ENCODE data around the gene SETD2. TPM values are rescaled to one million over a fixed set of nuclear protein-coding genes. Genes with fewer than 3 reads are reported as not detected.

Gene SETD2
- total and polyA plus RNA-seq, 2 donors from 2014 or later, result 10.5 to 49.9 TPM

GRCh38 chr3:47204875-47205274, 41.0 kb upstream of the SETD2 start:
- Histone ChIP-seq H3K4me3 (ENCODE audit: low read length in 3 of 3) (no peak overlapping the region), H3K9me3 (ENCODE audit: control insufficient read depth in 2 of 3, insufficient read depth in 1 of 3, low read length in 3 of 3) (no peaks in the 10 kb centered on the region), H3K36me3 (ENCODE audit: control insufficient read depth in 2 of 3, insufficient read depth in 3 of 3, low read length in 3 of 3) (no peaks in the 10 kb centered on the region), H3K27me3 (ENCODE audit: control insufficient read depth, insufficient read depth, low read length) (no peaks in the 10 kb centered on the region), H3K27ac (ENCODE audit: low read depth in 2 of 2, low read length in 2 of 2) (no peak overlapping the region), H3K4me1 (ENCODE audit: control insufficient read depth in 2 of 3, insufficient read depth in 2 of 3, low read depth in 1 of 3, low read length in 3 of 3) (no peaks in the 10 kb centered on the region), H3K9ac (ENCODE audit: low read length in 3 of 3) (no peak overlapping the region)
- intact Hi-C loops (cut with DNase I), result no loop called here
- FAIRE-seq (no peak), DNase-seq (no peak)
- no peak for TF ChIP-seq CTCF (IDR thresholded peaks at IDR 0.05; ENCODE audit: borderline replicate concordance, extremely low read depth, insufficient read depth)

- Histone ChIP-seq H3K4me1 (ENCODE audit: control insufficient read depth in 2 of 3, insufficient read depth in 2 of 3, low read depth in 1 of 3, low read length in 3 of 3) (no peaks in the 10 kb centered on the region), H3K9ac (ENCODE audit: low read length in 3 of 3) (no peak overlapping the region), H3K4me3 (ENCODE audit: low read length in 3 of 3) (no peak overlapping the region), H3K36me3 (ENCODE audit: control insufficient read depth in 2 of 3, insufficient read depth in 3 of 3, low read length in 3 of 3) (no peaks in the 10 kb centered on the region), H3K27ac (ENCODE audit: low read depth in 2 of 2, low read length in 2 of 2) (no peak overlapping the region), H3K27me3 (ENCODE audit: control insufficient read depth, insufficient read depth, low read length) (no peaks in the 10 kb centered on the region), H3K9me3 (ENCODE audit: control insufficient read depth in 2 of 3, insufficient read depth in 1 of 3, low read length in 3 of 3) (no peaks in the 10 kb centered on the region)
- FAIRE-seq (no peak), DNase-seq (no peak)
- intact Hi-C loops (cut with DNase I), result no loop called here
- TF ChIP-seq CTCF (IDR thresholded peaks at IDR 0.05; ENCODE audit: borderline replicate concordance, extremely low read depth, insufficient read depth), result no peak
Observed at GRCh38 chr3:47202542-47202941, 38.6 kb upstream of the SETD2 start.

GRCh38 chr3:47197287-47197686, 33.4 kb upstream of the SETD2 start:
- TF ChIP-seq CTCF (IDR thresholded peaks at IDR 0.05; ENCODE audit: borderline replicate concordance, extremely low read depth, insufficient read depth), result no peak
- H3K27ac ChIP-seq (ENCODE audit: low read depth in 2 of 2, low read length in 2 of 2), result no peak overlapping the region
- no peaks in the 10 kb centered on the region for H3K36me3 ChIP-seq (ENCODE audit: control insufficient read depth in 2 of 3, insufficient read depth in 3 of 3, low read length in 3 of 3)
- no peak overlapping the region for H3K9ac ChIP-seq (ENCODE audit: low read length in 3 of 3)
- DNase-seq (peak in 1 of 5 donors; percentile 5), FAIRE-seq (no peak)
- H3K4me3 ChIP-seq (ENCODE audit: low read length in 3 of 3), result no peak overlapping the region
- intact Hi-C loops (cut with DNase I), result no loop called here
- no peaks in the 10 kb centered on the region for H3K4me1 ChIP-seq (ENCODE audit: control insufficient read depth in 2 of 3, insufficient read depth in 2 of 3, low read depth in 1 of 3, low read length in 3 of 3)
- H3K9me3 ChIP-seq (ENCODE audit: control insufficient read depth in 2 of 3, insufficient read depth in 1 of 3, low read length in 3 of 3), result no peaks in the 10 kb centered on the region
- no peaks in the 10 kb centered on the region for H3K27me3 ChIP-seq (ENCODE audit: control insufficient read depth, insufficient read depth, low read length)

- Histone ChIP-seq H3K27ac (ENCODE audit: low read depth in 2 of 2, low read length in 2 of 2) (no peak overlapping the region), H3K9me3 (ENCODE audit: control insufficient read depth in 2 of 3, insufficient read depth in 1 of 3, low read length in 3 of 3) (no peaks in the 10 kb centered on the region), H3K4me3 (ENCODE audit: low read length in 3 of 3) (no peak overlapping the region), H3K27me3 (ENCODE audit: control insufficient read depth, insufficient read depth, low read length) (no peaks in the 10 kb centered on the region), H3K9ac (ENCODE audit: low read length in 3 of 3) (no peak overlapping the region), H3K36me3 (ENCODE audit: control insufficient read depth in 2 of 3, insufficient read depth in 3 of 3, low read length in 3 of 3) (no peaks in the 10 kb centered on the region), H3K4me1 (ENCODE audit: control insufficient read depth in 2 of 3, insufficient read depth in 2 of 3, low read depth in 1 of 3, low read length in 3 of 3) (no peaks in the 10 kb centered on the region)
- FAIRE-seq (no peak), DNase-seq (no peak)
- TF ChIP-seq CTCF (IDR thresholded peaks at IDR 0.05; ENCODE audit: borderline replicate concordance, extremely low read depth, insufficient read depth), result no peak
- intact Hi-C loops (cut with DNase I), result no loop called here
Observed at GRCh38 chr3:47194994-47195393, 31.1 kb upstream of the SETD2 start.

Measured in kidney (tissue), 14 donors.